HuH-7 (cell line): Measurements from ENCODE around the gene EVC2.
"Not testable (repeated sequence)": the region's sequence is repeated elsewhere in the genome, so short reads cannot be mapped to it uniquely, and the experiment has no call there.

Experiments used
- DNase-seq: peaks from one replicate; pipeline ENCODE4 v3.0.0; 2011; ENCODE audit warnings: low spot score

The EVC2 gene

GRCh38 chr4:5629542-5629941 is 78.8 kb downstream of the EVC2 start:
- no peak for DNase-seq

DNA sequence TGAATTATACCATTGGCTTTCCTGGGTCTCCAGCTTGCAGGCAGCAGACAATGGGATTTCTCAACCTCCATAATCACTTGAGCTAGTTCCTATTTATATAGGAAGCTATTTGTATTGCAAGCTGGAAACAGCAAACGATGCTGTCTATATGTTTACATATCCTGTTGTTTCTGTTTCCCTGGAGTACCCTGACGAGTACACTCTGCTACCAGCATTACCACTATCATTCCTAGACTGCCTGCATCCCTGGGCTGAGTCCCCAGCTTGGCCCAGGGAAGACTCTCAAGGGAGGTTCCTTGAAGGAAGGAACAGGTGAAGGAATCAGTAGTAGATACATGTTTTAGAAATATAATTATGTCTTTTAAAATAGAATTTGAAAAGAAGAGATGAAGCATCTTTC is 81.4 kb downstream of the EVC2 start:
- DNase-seq: no peak

DNA sequence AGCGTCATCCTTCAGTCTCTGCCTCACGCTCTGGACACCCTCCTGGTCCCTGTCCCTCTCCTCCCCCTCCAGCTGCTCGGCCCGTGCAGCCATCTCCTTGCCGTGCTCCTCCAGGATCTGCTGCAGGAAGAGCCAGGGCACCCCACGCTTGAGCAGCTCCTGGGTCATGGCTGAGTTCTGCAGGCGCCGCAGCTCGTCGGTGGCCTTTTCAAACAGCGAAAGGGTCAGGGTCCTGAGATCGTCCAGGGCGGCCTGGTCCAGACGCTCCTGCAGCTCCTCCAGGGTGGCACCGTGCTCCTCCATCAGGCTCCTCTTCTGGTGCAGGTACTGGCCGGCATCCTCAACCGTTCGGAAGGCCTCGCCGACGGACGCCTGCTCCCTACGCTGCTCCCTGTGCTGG is 85.8 kb downstream of the EVC2 start:
- DNase-seq: no peak

- no peak for DNase-seq
These were observed 88.3 kb downstream of the EVC2 start for GRCh38 chr4:5619913-5620625.

DNA sequence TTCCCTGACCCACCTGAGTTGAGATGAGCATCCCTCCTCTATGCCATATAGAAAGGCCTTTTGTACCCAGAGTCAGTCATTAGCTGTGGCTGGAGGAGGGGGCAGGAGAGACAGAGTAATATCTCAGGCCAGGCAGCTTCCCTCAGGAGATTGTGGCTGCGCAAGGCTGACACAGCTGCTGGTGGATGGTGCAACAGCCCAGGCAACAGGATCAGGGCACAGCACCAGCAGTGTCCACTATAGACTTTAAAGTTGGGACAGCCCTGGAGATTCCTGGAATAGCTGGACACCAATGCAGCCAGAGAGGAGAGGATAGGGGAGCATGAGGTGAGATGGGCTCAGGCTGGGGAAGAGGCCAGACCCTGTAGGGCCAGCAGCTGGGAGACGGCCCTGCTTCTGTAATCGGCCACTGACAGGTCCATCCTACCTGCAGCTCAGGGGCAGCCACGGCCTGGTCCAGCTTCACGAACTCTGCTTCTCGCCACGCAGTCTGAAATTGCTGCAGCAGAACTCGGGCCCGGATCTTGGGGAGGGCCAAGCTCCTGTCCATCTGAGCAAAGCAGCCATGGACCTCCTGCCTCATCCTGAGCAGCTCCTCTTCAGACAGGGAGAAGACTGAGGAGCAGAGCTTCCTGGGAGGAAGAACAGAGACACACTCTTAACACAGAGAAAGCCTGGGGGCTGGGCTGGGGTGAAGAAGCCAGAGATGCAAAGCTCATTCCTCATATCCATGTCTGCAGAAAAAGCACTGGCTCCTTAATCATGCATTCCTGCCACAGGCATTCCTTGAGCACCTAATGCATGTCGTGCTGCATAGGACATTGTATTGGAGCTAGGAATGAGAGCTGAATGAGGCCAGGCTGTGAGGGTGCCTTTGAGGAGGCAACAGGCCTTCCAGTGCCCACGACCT is 90.1 kb downstream of the EVC2 start:
- no peak for DNase-seq

- DNase-seq: no peak
These were observed 91.9 kb downstream of the EVC2 start for GRCh38 chr4:5616331-5616950.

GRCh38 chr4:5615496-5616075 is 92.8 kb downstream of the EVC2 start:
- no peak for DNase-seq

DNA sequence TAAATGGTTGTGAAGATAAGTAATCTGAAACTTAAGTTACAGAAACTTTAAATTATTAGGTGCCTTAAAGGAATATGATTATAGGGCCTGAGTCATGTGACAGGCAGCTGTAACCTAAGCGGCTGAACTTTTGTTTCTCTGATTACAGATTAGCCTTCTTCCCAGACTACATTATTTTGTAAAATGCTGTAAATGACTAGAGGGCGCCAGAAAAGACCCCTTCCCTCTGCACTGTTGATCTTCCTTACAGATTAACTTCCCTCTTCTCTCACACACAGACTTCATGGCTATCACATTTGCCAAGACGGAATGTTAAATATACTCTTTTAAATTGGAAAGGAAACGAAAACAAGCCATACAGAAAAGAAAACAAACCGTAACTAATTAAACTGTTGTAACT is 96.6 kb downstream of the EVC2 start:
- DNase-seq: no peak

GRCh38 chr4:5609306-5610007 is 98.9 kb downstream of the EVC2 start:
- DNase-seq: no peak

GRCh38 chr4:5593828-5594227 is 114.5 kb downstream of the EVC2 start:
- DNase-seq: not testable (repeated sequence)

DNA sequence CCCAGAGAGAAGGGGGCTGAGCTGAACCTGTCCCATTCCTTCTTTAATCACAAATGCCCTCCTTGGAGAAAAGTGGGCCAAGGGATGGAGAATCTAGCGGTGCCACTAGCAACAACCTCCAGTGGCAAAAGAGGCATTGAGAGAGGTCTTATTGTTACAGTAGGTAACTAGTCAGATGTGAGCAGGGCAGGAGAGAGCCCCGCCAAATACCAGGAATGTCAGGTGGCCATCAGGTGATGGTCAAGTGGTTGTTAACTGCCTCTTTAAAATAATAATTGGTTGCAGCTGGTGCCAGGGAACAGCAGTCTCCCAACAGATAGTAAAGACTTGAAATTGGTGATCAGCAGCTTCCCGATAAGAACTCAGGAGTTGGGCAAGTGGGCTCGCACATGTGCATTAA is 116.1 kb downstream of the EVC2 start:
- no peak for DNase-seq

GRCh38 chr4:5589495-5589894 is 118.9 kb downstream of the EVC2 start:
- DNase-seq: no peak

DNA sequence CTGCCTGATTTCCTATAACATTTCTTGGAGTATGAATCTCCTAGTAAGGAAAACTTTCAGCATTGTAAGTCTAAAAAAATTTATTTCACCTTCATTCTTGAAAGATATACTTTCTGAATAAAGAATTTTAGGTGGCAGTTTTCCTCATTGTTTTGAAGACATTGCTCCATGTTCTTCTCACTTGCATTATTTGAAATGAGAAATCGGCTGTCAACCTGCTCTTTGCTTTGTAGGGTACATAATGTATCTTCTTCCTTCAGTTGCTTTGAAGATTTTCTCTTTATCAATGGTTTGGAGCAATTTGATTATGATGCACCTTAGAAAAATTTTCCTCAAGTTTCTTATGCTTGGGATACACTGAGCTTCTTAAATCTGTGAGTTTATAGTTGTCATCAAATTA is 120.3 kb downstream of the EVC2 start:
- no peak for DNase-seq

DNA sequence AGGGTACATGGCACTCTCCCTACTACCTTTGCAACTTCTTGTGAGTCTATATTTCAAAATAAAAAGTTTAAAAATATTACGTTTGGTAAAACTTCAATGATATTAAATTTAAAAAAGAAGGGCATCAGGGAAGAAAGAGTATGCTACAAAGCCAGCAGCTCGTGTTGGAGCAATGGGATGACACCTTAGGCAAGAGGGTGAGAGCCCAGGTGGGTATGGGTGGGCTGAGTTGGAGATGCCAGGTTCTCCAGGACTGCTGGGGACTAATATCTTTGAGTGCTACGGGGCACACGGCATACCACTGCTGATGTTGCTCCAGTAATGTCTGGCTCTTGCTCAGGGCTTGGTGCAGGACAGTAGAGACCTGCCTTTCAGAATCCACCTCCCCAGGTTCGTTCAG is 132.4 kb downstream of the EVC2 start:
- DNase-seq: no peak

DNA sequence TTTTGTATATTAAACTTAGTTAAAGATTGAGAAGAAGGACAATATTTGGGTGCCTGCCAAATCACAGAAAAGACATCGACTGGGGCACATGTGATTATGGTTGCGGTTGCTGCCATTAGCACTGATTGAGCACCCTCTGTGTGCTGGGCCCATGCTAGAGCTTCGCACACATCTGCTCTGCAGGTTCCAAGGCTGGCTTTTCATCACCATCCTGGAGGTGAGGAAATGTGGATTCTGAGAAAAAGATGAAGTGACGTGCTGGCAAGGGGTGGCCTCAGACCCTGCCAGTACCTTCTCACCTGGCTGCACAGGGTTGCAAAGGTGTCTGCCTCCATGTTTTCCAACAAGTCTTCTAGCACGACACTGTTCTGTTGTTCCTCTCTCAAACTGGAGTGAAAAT is 134.0 kb downstream of the EVC2 start:
- no peak for DNase-seq

DNA sequence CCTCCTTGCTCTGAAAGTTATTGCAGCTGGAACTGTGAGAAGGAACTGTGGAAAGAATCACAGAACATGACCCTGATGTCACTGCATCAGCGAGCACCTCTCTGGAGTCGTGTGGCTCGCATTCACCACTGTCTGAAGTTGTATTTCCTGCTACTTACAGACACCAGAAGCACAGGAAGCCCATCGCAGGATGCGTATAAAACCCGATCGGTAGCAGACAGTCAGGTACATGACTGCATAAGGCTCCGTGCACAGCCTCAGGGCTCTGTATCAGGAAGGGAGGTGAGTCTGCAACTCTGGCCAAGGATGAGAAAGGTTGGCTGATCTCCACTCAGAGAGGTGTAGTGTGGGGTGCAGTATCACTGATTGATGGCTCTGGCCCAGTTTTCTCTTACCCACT is 134.4 kb downstream of the EVC2 start:
- DNase-seq: no peak

DNA sequence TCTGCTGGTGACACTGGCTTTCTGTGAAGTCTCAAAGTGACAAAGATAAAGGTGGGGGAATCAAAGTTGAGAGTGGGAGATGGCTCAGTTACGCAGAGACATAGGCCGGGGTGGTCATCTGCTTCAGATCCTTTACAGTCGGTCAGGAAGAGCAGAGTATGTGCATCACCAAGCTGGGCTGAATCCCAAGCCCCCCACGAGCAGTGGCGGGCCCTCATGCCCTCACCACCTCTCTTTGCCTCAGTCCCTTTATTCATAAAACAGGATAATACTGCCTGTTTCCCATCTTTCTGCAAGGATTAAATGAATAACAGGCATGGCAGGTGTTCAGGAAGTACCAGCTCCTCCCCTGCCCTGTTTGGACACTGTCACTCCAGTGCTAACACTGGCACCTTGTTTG is 135.6 kb downstream of the EVC2 start:
- DNase-seq: no peak

DNA sequence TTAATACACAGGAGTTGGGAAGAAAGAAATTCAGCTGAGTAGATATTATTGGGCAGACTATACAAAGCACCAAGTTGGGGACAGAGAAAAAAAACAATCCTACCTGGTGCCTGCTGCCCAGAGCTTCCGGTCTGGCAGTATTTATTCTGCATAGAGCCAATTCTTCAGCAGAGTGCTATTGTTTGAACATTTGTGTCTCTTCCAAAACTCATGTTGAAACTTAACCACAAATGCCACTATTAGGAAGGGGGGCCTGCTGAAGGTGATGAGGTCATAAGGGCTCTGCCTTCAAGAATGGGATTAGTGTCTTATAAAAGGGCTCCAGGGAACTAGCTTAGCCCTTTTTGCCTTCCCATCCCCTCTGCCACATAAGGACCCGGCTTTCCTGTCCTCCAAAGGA is 136.2 kb downstream of the EVC2 start:
- DNase-seq: no peak

- DNase-seq: no peak
These were observed 136.7 kb downstream of the EVC2 start for GRCh38 chr4:5571646-5572045.

DNA sequence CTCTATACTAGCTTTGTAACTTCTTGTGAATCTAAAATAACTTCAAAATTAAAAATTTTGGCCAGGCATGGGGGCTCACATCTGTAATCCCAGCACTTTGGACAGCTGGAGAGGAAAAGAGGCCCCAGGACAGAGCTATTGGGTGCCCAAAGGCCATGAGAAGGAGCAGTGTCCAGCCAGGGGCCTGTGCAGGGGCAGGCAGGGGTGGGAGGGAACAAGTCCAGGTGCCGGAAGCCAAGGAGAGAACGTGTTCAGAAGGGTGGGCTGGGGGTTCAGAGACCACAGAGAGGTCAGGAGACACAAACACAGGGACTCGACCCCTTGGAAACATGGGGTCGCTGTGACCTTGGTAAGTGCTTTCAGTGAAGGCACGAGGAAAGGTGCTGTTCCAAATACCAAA is 138.9 kb downstream of the EVC2 start:
- no peak for DNase-seq

DNA sequence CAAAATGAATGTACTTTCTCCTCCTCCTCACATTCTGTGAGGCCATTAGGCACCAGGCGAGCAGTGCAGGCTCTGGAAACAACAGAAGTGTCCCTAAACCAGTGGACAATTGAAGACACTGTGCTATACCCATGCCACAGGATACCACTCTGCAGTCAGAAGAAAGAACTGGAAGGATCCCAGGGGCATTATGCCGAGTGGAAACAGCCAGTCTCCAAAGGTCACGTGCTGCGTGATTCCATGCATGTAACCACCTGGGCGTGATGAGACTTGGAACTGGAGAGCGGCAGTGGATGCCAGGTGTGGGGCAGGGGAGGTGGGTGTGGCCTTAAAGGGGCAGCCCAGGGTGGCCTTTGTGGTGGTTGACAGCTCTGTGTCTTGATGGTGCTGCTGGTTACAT is 139.4 kb downstream of the EVC2 start:
- no peak for DNase-seq

DNA sequence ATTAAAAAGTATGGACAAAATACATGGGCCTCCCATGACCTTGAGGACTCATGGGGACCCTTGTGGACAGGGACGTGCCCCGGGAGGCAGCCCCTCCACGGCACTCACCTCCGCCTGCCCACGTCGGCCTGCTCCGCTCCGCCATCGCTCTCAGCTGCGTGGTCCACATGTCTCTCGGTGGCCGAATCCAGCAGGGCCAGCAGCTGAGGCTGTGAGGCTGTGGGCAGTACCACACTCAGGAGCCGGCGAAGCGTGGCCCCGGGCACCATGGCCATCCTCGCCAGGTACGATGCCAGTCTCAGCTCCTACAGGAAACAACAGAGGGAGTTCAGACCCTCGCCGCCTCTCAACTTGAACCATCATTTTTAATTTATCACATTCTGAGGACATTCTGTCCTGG is 140.0 kb downstream of the EVC2 start:
- no peak for DNase-seq
